Muscle layer of colon (tissue), 2 donors: Measurements from ENCODE around the gene CYS1.
"Not testable (repeated sequence)": the region's sequence is repeated elsewhere in the genome, so short reads cannot be mapped to it uniquely, and the experiment has no call there.

Source experiments
- H3K27ac ChIP-seq: one replicate; pipeline ENCODE4 v1.7.0; 2013; ENCODE audit warnings: low read depth, mild to moderate bottlenecking, low read length, moderate library complexity
- H3K27me3 ChIP-seq, 2 donors: one replicate each; pipeline ENCODE4 v1.7.0; 2013; ENCODE audit warnings: low read length in 2 of 2, mild to moderate bottlenecking in 2 of 2; ENCODE audit not compliant: insufficient read depth in 2 of 2, control insufficient read depth in 1 of 2
- H3K36me3 ChIP-seq: one replicate; pipeline ENCODE4 v1.7.0; 2013; ENCODE audit warnings: mild to moderate bottlenecking, low read length; ENCODE audit not compliant: insufficient read depth
- H3K4me1 ChIP-seq: one replicate; pipeline ENCODE4 v1.7.0; 2013; ENCODE audit warnings: mild to moderate bottlenecking, low read length; ENCODE audit not compliant: insufficient read depth
- H3K4me3 ChIP-seq, 2 donors: one replicate each; pipeline ENCODE4 v1.7.0; 2013; ENCODE audit warnings: low read length in 2 of 2, low read depth in 1 of 2, mild to moderate bottlenecking in 1 of 2, moderate library complexity in 1 of 2
- H3K9ac ChIP-seq: one replicate; pipeline ENCODE4 v1.7.0; 2013; ENCODE audit warnings: low read length
- H3K9me3 ChIP-seq: one replicate; pipeline ENCODE4 v1.7.0; 2013; ENCODE audit warnings: mild to moderate bottlenecking, low read length
- donor health status: abdominal sarcoma.
- donor health status: Adenocarcinoma of cecum.

Gene CYS1

DNA sequence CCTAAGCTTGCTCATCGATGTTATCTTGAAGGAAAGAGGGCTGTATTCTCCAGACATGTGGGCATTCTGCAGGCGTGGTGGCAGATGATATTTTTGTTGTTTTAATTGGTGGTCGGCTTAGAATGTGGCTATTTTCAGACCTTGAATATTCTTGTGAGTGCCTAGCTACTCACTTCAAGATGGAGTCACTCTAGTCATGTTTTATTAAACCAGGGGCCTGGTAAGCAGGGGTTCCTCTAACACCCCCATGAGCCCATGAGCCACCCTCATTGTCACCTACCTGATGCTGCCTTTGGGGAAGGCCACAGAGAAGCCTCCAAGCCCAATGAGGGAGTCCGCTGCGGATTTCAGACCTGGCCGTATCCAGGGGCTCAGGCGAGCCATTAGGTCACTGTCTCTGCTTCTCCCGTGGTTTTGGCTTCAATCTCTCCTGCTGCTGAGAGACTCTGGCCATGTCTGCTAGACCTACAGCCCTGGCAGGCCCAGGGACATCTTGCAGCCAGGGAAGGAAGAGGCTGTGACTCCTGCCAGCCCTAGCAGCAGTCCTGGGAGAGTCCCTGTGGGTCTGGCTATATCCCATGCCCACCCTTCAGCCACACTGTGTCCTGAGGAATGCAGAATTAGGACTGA is 53.2 kb downstream of the CYS1 start:
- H3K27me3 ChIP-seq, result no peaks in the 10 kb centered on the region
- no peak overlapping the region for H3K27ac ChIP-seq
- H3K4me1 ChIP-seq, result peaks cover 10% of the 10 kb centered on the region
- no peaks in the 10 kb centered on the region for H3K36me3 ChIP-seq
- no peak overlapping the region for H3K9ac ChIP-seq
- H3K4me3 ChIP-seq, result no peak overlapping the region
- no peaks in the 10 kb centered on the region for H3K9me3 ChIP-seq

DNA sequence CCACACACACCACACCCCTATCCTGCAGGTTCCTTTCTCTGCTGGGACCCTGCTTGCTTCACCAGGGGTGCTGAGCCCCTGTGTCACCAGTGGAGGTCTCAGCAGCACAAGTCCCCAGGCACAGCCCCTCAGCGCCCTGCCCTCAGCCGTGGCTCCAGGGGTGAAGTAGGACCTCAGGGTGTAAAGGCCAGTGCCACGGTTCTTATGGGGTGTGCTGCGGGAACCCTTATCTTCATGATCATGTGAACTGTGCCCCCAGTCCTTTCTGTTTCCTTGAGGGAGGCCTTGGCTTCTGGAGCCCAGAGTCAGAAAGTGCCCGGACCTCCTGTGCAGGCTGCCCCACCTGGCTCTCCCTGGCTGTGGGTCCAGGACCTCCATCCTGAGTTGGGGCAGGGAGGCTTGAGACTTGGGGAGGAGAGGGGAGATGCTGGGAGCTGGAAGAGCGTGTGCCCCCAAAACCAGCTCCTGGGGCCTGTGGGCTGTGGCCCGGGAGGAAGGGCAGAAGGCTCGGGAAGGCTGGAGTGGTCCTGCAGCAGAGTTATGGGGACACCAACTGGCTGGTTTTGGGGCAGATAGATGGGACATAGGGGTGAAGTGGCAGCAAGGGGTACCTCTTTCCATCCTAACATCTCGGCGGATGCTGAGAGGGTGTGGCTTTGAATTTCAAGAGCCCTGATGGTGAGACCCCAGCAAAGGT is 57.1 kb downstream of the CYS1 start:
- Histone ChIP-seq H3K27me3 (no peaks in the 10 kb centered on the region), H3K36me3 (no peaks in the 10 kb centered on the region), H3K27ac (no peak overlapping the region), H3K9ac (no peak overlapping the region), H3K4me3 (no peak overlapping the region), H3K9me3 (no peaks in the 10 kb centered on the region), H3K4me1 (peaks cover under 1% of the 10 kb centered on the region)

DNA sequence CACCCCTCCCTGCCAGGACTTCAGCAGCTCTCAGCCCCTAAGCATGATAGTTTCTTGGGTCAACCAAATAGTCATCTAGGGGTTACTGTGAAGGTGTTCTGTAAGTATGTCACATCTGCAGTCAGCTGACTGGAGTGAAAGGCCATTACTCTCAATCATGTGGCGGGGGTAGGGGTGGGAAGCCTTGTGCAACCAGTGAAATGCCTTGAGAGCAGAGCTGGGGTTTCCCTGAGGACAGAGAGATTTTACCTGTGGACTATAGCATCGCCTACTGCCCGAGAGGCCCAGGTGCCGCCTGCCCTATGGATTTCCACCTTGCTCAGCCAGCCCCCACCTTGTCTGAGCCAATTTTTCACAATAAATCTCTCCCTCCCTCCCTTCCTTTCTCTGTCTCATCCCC is 57.8 kb downstream of the CYS1 start:
- no peaks in the 10 kb centered on the region for H3K36me3 ChIP-seq
- no peak overlapping the region for H3K4me3 ChIP-seq
- no peaks in the 10 kb centered on the region for H3K9me3 ChIP-seq
- H3K27ac ChIP-seq, result no peak overlapping the region
- H3K4me1 ChIP-seq, result no peaks in the 10 kb centered on the region
- no peak overlapping the region for H3K9ac ChIP-seq
- no peaks in the 10 kb centered on the region for H3K27me3 ChIP-seq

DNA sequence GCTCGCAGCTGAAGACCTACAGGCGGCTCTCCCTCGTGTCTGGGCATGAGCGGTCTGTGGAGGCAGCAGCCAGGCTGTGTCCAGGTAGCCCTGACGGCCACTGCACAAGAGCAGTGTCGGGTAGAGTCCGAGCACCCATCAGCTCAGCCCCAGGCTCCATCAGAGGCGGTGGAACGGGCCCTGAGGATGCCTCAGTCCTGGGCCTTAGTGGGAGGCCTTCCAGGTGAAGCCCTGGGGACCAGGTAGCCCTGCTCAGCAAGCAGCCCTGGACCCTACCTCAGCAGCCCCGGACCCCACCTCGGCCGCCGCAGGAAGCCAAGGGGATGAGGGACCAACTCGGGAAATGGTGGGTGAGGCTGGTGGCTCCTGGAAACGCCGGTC is 58.2 kb downstream of the CYS1 start:
- no peak overlapping the region for H3K27ac ChIP-seq
- no peak overlapping the region for H3K9ac ChIP-seq
- H3K4me1 ChIP-seq, result no peaks in the 10 kb centered on the region
- no peaks in the 10 kb centered on the region for H3K27me3 ChIP-seq
- no peaks in the 10 kb centered on the region for H3K9me3 ChIP-seq
- no peaks in the 10 kb centered on the region for H3K36me3 ChIP-seq
- H3K4me3 ChIP-seq, result no peak overlapping the region

DNA sequence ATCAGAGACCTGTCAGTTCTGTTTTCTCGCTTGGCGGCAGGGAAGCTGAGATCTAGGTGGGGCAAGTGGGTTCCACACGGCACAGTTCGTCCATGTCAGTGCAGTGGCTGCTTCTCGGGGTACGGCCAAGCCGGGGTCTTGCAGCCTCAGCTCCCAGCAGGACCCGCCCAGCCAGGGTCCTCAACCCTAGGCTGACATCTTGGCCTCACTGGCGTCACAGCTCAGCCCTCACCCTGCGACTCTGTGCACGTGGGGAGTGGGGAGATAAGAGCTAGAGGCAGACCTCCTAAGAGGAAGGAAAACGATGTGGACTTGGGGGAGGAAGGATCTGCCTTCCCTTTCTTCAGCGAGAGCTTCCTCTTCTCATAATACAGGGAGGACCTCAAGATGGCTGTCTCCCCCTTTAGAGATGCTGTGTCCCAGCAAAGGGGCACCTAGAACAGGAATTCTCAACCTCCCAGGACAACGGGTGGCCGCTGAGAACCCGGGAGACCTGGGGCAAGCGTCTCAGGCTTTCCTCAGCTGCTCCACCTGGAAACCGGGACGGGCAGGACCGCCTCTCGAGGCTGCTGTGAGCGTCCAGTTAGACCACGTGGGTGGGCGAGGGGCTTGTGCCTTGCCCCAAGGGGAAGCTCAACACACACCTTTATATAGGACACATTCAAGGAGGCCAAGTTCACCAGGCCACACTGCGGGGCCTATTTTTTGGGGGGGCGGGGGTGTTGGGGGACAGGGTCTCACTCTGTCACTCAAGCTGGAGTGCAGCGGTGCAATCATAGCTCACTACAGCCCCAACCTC is 60.4 kb downstream of the CYS1 start:
- H3K4me3 ChIP-seq, result no peak overlapping the region
- H3K4me1 ChIP-seq, result no peaks in the 10 kb centered on the region
- no peaks in the 10 kb centered on the region for H3K36me3 ChIP-seq
- H3K9me3 ChIP-seq, result no peaks in the 10 kb centered on the region
- H3K9ac ChIP-seq, result no peak overlapping the region
- no peaks in the 10 kb centered on the region for H3K27me3 ChIP-seq
- H3K27ac ChIP-seq, result no peak overlapping the region

GRCh38 chr2:10019174-10019573 is 61.0 kb downstream of the CYS1 start:
- H3K9ac ChIP-seq, result no peak overlapping the region
- H3K36me3 ChIP-seq, result no peaks in the 10 kb centered on the region
- H3K9me3 ChIP-seq, result no peaks in the 10 kb centered on the region
- no peaks in the 10 kb centered on the region for H3K4me1 ChIP-seq
- H3K4me3 ChIP-seq, result no peak overlapping the region
- no peaks in the 10 kb centered on the region for H3K27me3 ChIP-seq
- no peak overlapping the region for H3K27ac ChIP-seq

- H3K27me3 ChIP-seq, result no peaks in the 10 kb centered on the region
- H3K9me3 ChIP-seq, result no peaks in the 10 kb centered on the region
- H3K4me1 ChIP-seq, result no peaks in the 10 kb centered on the region
- H3K9ac ChIP-seq, result no peak overlapping the region
- no peak overlapping the region for H3K4me3 ChIP-seq
- no peak overlapping the region for H3K27ac ChIP-seq
- H3K36me3 ChIP-seq, result no peaks in the 10 kb centered on the region
Measured at GRCh38 chr2:10017313-10017941, 62.8 kb downstream of the CYS1 start.

- no peak overlapping the region for H3K27ac ChIP-seq
- H3K4me1 ChIP-seq, result no peaks in the 10 kb centered on the region
- no peaks in the 10 kb centered on the region for H3K9me3 ChIP-seq
- H3K4me3 ChIP-seq, result no peak overlapping the region
- H3K9ac ChIP-seq, result no peak overlapping the region
- H3K36me3 ChIP-seq, result no peaks in the 10 kb centered on the region
- H3K27me3 ChIP-seq, result no peaks in the 10 kb centered on the region
Measured at GRCh38 chr2:10016802-10017258, 63.4 kb downstream of the CYS1 start.

DNA sequence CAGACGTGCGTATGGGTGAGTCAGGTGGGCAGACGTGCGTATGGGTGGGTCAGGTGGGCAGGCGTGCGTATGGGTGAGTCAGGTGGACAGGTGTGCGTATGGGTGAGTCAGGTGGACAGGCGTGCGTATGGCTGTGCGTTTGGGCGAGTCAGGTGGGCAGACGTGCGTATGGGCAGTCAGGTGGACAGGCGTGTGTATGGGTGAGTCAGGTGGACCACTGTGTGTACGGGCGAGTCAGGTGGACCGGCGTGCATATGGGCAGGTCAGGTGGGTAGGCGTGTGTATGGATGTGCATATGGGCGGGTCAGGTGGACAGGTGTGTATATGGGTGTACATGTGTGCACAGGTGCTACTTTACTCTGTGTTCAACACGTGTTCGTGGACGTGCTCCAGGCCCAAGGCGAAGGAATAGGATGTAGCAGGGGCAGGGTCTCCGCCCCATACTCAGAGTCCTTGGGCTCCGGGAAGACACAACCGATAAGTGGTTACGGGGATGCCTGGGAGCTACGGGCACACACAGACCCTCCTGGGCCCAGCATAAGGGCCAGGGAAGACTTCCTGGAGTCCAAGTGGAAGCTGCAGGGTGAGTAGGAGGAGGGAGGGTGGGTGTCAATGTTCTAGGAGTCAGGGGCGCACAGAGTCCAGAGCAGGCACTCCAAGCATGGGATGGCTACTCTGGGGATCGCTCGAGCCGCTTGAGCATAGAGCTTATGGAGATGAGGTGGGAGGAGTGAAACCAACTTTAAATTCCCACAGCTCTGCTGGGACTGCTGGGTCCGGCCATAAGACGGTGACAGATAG is 64.0 kb downstream of the CYS1 start:
- Histone ChIP-seq H3K9me3 (no peaks in the 10 kb centered on the region), H3K4me3 (no peak overlapping the region), H3K27ac (no peak overlapping the region), H3K4me1 (no peaks in the 10 kb centered on the region), H3K36me3 (no peaks in the 10 kb centered on the region), H3K9ac (no peak overlapping the region), H3K27me3 (no peaks in the 10 kb centered on the region)

DNA sequence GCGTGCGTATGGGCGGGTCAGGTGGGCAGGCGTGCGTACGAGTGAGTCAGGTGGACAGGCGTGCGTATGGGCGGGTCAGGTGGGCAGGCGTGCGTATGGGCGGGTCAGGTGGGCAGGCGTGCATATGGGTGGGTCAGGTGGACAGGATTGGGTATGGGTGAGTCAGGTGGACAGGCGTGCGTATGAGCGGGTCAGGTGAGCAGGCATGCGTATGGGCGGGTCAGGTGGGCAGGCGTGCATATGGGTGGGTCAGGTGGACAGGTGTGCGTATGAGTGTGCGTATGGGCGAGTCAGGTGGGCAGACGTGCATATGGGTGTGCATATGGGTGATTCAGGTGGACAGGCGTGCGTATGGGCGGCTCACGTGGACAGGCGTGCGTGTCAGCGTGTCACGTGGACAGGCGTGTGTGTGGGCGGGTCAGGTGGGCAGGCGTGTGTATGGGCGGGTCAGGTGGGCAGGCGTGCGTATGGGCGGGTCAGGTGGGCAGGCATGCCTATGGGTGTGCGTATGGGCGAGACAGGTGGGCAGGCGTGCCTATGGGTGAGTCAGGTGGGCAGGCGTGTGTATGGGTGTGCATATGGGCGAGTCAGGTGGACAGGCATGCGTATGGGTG is 64.7 kb downstream of the CYS1 start:
- H3K4me1 ChIP-seq, H3K36me3 ChIP-seq, H3K27me3 ChIP-seq, H3K4me3 ChIP-seq, H3K9me3 ChIP-seq, H3K27ac ChIP-seq, H3K9ac ChIP-seq: not testable (repeated sequence)
